Stimulated activated CD8-positive, alpha-beta memory T cell treated with anti-CD3 and anti-CD28 coated beads, Interleukin-12 subunit alpha, Interleukin-12 subunit beta, amount 100 ng/mL, for 24 hours (primary cell): ENCODE measurements around the gene PRR12.

Experiments
- DNase-seq: peaks from one replicate; pipeline ENCODE4 v3.0.0-alpha.2; 2020; ENCODE audit errors: extremely low read depth

The PRR12 gene

GRCh38 chr19:49592486-49593232 lies 1.7 kb downstream of the PRR12 start:
- no peak for DNase-seq

DNA sequence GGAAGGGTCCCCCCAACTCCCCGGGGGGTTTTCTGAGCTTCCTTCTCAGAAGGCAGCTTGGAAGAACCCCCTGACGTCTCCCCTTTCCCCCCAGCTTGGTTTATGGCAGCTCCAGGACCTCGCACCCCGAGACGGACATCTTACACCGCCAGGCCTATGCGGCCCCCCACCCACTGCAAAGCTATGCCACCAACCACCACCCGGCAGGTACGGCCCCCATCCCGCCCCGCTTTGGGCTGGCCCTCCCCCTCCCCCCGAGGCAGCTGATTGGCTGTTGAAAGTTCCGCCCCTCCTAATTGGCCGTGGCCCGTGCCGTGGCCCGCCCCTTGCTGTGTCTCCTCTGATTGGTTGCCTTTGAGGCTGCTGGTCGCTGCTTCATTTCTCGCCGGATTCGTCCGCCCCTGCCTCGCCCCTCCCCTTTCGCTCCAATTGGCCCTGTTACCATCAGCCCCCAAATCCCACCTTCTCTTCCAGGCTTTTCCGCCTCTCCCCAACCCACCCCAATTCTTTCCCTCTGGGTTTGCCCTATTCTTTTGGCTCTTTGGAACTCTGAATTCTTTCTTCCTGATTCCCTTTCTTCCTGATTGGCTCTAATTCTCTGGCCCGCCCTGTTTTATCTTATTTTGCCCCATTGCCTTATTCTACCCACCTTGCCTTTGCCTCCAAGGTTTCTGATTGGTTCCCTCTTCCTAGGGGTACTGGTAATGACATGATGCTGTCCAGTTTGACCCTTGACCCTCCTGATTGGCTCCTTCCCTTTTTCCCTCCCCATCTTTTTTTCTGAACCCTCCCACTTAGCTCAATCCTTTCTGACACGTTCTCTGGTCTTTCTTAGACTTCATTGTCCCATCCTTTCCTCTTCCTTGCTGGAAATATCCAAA lies 2.5 kb downstream of the PRR12 start:
- DNase-seq: peak; percentile 89

GRCh38 chr19:49594157-49594992 lies 3.4 kb downstream of the PRR12 start:
- DNase-seq: no peak

GRCh38 chr19:49594993-49595818 lies 4.2 kb downstream of the PRR12 start:
- DNase-seq: no peak

DNA sequence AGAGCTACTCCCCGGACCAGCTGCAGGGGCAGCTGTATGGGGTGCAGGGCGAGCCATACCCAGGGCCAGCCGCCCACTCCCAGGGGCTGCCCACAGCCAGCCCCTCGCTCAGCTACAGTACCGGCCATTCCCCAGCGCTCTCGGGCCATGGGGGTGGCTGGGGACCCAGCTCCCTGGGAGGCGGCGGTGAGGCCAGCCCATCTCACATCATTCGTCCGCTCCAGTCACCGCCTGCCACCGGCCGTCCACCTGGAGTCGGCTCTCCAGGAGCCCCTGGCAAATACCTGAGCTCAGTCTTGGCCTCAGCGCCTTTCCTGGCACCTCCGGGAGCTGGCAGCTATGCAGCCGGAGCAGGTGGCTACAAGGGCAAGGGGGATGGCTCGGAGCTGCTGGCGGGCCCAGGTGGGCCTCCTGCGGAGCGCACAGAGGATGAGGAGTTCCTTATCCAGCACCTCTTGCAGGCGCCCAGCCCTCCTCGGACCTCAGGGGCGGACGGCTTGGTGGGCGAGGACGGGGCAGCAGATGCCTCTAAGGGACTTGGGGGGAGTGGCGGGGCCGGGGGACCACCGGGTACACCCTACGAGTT lies 4.9 kb downstream of the PRR12 start:
- DNase-seq: no peak

GRCh38 chr19:49596407-49596806 lies 5.4 kb downstream of the PRR12 start:
- no peak for DNase-seq

- DNase-seq: no peak
Observed at GRCh38 chr19:49596954-49597702, 6.1 kb downstream of the PRR12 start.

- DNase-seq: no peak
Observed at GRCh38 chr19:49597703-49597974, 6.7 kb downstream of the PRR12 start.

DNA sequence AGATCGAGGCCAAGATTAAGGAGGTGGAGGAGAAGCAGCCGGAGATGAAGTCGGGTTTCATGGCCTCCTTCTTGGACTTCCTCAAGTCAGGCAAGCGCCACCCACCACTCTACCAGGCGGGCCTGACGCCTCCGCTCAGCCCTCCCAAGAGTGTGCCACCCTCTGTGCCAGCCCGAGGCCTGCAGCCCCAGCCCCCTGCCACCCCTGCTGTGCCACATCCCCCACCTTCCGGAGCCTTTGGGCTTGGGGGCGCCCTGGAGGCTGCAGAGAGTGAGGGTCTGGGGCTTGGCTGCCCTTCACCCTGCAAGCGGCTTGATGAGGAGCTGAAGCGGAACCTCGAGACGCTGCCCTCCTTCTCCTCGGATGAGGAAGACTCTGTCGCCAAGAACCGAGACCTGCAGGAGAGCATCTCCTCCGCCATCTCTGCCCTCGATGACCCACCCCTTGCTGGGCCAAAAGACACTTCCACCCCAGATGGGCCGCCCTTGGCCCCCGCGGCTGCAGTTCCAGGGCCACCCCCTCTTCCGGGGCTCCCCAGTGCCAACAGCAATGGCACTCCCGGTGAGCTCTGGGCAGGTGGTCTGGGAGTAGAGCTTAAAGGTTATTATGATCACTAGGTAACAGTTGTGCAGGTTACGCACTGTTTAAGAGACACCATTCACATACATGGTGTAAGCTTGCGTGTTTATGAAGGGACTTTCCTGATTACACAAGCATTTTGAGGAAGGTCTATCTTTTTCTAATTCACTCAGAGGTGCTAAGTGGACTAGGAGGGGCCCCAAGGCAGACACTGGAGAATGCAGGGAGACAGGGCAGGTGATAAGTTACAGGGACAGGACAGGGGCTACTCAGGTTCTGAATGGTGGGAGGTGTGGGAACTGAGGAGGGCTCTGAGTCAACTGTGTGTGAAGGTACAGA lies 8.7 kb downstream of the PRR12 start:
- no peak for DNase-seq

GRCh38 chr19:49601482-49602038 lies 10.6 kb downstream of the PRR12 start:
- no peak for DNase-seq

DNA sequence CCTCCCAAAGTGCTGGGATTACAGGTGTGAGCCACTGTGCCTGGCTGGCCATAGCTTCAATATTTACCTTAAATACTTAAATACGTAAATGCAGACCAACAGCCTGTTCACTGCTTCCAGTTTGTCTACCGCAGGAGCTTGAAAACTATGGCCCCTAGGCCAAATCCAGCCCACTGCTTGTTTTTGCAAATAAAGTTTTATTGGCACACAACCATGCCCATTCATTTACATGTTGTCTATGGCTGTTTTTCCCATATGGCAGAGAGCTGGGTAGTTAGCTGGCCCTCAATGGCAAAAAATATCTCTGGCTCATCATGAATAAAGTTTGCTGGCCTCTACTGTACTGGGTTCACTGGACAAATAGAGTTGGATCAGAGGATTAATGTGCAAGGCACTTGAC lies 11.8 kb downstream of the PRR12 start:
- no peak for DNase-seq

DNA sequence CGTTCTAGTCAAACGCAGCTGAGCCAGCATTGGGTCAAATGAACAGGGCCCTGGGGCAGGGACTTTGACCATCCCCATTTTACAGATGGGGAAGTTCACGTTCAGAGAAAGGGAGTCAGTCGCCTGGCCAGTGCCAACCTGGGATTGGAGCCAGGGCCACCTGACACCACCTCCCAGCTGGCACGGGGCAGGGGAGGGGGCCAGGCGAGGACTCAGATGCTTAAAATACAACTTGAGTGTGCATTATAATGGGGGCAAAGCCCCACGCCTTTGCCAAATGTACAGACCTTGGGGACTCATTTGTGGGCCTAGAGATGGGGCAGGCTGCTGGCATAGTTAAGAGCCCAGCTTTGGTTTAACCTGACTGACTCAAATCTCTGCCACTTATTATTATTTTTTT lies 14.6 kb downstream of the PRR12 start:
- DNase-seq: no peak

DNA sequence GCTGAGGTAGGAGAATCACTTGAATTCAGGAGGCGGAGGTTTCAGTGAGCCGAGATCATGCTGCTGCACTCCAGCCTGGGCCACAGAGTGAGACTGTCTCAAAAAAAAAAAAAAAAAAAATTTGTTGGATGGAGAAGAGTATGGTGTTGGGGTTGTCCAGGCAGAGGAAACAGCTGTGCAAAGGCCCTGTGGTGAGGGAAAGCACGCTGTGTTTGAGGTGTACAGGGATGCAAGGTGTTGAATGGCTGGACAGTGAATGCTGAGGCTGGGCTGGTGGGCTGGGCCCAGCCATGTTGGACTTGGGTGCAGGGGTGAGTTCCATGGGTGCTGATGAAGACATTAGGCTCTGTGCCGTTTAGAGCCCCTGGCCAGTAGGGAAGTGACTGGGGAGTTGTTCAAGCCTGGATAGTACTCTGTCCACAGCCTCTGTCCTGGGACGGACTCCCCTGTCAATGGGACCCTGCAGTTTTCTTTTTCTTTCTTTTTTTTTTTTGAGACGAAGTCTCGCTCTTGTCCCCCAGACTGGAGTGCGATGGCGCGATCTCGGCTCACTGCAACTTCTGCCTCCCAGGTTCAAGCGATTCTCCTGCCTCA lies 18.6 kb downstream of the PRR12 start:
- DNase-seq: no peak

GRCh38 chr19:49613374-49613773 lies 22.4 kb downstream of the PRR12 start:
- no peak for DNase-seq

- no peak for DNase-seq
Observed at GRCh38 chr19:49614096-49614833, 23.3 kb downstream of the PRR12 start.

GRCh38 chr19:49615861-49616260 lies 24.9 kb downstream of the PRR12 start:
- no peak for DNase-seq

DNA sequence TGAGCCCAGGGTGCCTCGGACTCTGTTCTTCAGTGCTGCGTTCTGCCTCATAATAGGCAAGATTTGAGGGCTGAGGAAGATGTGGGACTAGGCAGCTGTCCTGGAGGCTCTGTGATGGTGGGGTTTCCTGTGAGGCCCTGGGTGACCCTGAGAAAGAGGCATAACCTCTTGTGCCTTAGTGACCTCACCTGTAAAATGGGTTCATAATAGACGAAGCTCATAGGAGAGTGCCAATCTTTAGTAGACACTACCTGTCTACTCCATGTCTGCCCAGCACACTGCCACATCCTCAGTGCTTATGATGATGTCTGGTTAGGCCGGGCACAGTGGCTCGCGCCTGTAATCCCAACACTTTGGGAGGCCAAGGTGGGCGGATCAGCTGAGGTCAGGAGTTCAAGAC lies 25.6 kb downstream of the PRR12 start:
- DNase-seq: no peak

DNA sequence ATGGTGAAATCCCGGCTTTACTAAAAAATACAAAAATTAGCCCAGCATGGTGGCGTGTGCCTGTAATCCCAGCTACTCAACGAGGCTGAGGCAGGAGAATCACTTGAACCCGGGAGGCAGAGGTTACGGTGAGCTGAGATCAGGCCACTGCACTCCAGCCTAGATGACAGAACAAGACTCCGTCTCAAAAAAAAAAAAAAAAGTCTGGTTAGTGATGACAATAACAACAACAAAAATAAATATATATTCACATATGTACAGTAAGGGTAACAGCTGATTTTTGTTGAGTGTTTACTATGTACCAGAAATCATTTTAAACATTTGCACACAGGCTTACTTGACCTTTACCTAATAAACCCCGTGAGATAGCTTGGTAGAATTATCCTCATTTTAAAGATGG lies 26.0 kb downstream of the PRR12 start:
- DNase-seq: no peak
